Liver (tissue), 3 donors: ENCODE data around the gene KMT2E.

Source experiments
- CTCF ChIP-seq: fragments of 150-350 bp; IDR thresholded peaks from 2 replicates; pipeline ENCODE4 v1.5.1; 2017; ENCODE audit warnings: improper control_type of control experiment, low read depth, low read length; ENCODE audit not compliant: missing input control
- RAD21 ChIP-seq, 2 donors: IDR thresholded peaks; 2 replicates each; pipeline ENCODE4 v1.6.1; 2016; ENCODE audit warnings: antibody characterized with exemption in 2 of 2, mild to moderate bottlenecking in 2 of 2
- TAF1 ChIP-seq: conservative IDR thresholded peaks from 2 replicates; pipeline ENCODE4 v1.6.1; 2016; ENCODE audit warnings: antibody characterized with exemption, mild to moderate bottlenecking
- donor health status: healthy.
- donor health status: healthy.

GRCh38 chr7:105153531-105153930, 139.5 kb downstream of the KMT2E start:
- no peak for TF ChIP-seq RAD21 (IDR thresholded peaks at IDR 0.05)
- no peak for TF ChIP-seq CTCF
- no peak for TF ChIP-seq TAF1
